Psoas muscle (tissue), 8 donors: ENCODE results near the gene EEFSEC. TPM values are rescaled to one million over a fixed set of nuclear protein-coding genes. Genes with fewer than 3 reads are reported as not detected.

ENCODE experiments used
- ATAC-seq, 4 donors: fragments of 200-7000 bp; cut with Tn5 transposase; one replicate each; pipeline ENCODE4 v1.9.1; 2020; ENCODE audit warnings: moderate library complexity in 3 of 4, mild to moderate bottlenecking in 2 of 4
- DNase-seq, 2 donors: peaks; one replicate each; pipeline ENCODE4 v3.0.0-alpha.2; 2020
- H3K27ac ChIP-seq: fragments of 200-600 bp; one replicate; pipeline ENCODE4 v1.8.0; 2022
- H3K27me3 ChIP-seq, 3 donors: fragments of 200-600 bp in 1 of 3; one replicate each; pipeline versions ENCODE4 v1.6.1 to v1.8.0; 2013 to 2022; ENCODE audit warnings: low read length in 2 of 3, mild to moderate bottlenecking in 2 of 3, moderate library complexity in 1 of 3; ENCODE audit not compliant: insufficient read depth in 3 of 3
- H3K36me3 ChIP-seq, 2 donors: fragments of 200-600 bp in 1 of 2; one replicate each; pipeline versions ENCODE4 v1.6.1 to v1.8.0; 2013 to 2022; ENCODE audit warnings: low read depth in 1 of 2, mild to moderate bottlenecking in 1 of 2, moderate library complexity in 1 of 2; ENCODE audit not compliant: insufficient read depth in 1 of 2
- H3K4me1 ChIP-seq: fragments of 200-600 bp; one replicate; pipeline ENCODE4 v1.8.0; 2022
- H3K4me3 ChIP-seq: fragments of 200-600 bp; one replicate; pipeline ENCODE4 v1.8.0; 2022; ENCODE audit warnings: mild to moderate bottlenecking
- H3K9me3 ChIP-seq: fragments of 200-600 bp; one replicate; pipeline ENCODE4 v1.8.0; 2022
- WGBS, 3 donors: extraction: QIAGEN DNeasy Blood & Tissue Kit; methylation state at CpG; one replicate each; pipeline versions ENCODE4 v1.1.6 to v1.1.7; 2013; 5-methylcytosine and 5-hydroxymethylcytosine counted together
- intact Hi-C, 2 donors: fragments of 100-400 bp; cut with DNase I; formaldehyde crosslinking; loops; one replicate each; pipeline versions ENCODE4 v1.11.0 to v1.14.2; 2022
- polyA plus RNA-seq, 3 donors: library from polyadenylated mRNA; stranded (reverse); fragments of 200-250 nt; gene quantifications; one replicate each; pipeline ENCODE4 v1.2.3, GENCODE V29; 2013
- total RNA-seq, 4 donors: library from RNA; stranded (reverse); fragmentation: NEBNext Ultra II Directional in 2 of 4; extraction: Animal tissue kit (Norgen Biotek cat#: 25700) in 2 of 4; gene quantifications; one replicate each; pipeline versions ENCODE4 v1.2.1 to v1.2.4, GENCODE V29; 2021 to 2023
- TF ChIP-seq, protein P1 (sequence below): fragments of 200-600 bp; IDR thresholded peaks from one replicate; pipeline ENCODE4 v1.8.0; 2022; ENCODE audit warnings: antibody characterized with exemption
- donor health status: healthy with polysubstance abuse.
- donor health status: DM: no; HTN: no; CAD: no; lungs with moderate emphysema.
- donor health status: Bipolar disorder and iron deficiency.
- donor health status: healthy.
- donor health status: DM: yes; HTN: yes; CAD: no.
- donor health status: DM: no; HTN: no; CAD: no.
- donor health status: DM: no; HTN: no; CAD: no.
- donor health status: DM: yes; HTN: yes; CAD: no.

Gene EEFSEC
- total and polyA plus RNA-seq, 7 donors, result 10.7 to 18.9 (median 14.0) TPM

GRCh38 chr3:128354788-128355542, 201.7 kb downstream of the EEFSEC start:
- Histone ChIP-seq H3K27me3 (no peaks in the 10 kb centered on the region), H3K9me3 (no peaks in the 10 kb centered on the region), H3K36me3 (peaks cover 0 to 3% of the 10 kb centered on the region in 2 donors), H3K4me1 (peaks cover 18% of the 10 kb centered on the region), H3K27ac (no peak overlapping the region), H3K4me3 (no peak overlapping the region)
- ATAC-seq (peak in 3 of 4 donors; percentile 15 to 26 (median 20)), DNase-seq (peak in 1 of 2 donors; percentile 30)
- 59 to 85% (median 69%) methylated on average over 13 of the region's 13 CpGs for WGBS, 3 donors
- intact Hi-C loops, result no loop called here
- TF ChIP-seq, protein P1, sequence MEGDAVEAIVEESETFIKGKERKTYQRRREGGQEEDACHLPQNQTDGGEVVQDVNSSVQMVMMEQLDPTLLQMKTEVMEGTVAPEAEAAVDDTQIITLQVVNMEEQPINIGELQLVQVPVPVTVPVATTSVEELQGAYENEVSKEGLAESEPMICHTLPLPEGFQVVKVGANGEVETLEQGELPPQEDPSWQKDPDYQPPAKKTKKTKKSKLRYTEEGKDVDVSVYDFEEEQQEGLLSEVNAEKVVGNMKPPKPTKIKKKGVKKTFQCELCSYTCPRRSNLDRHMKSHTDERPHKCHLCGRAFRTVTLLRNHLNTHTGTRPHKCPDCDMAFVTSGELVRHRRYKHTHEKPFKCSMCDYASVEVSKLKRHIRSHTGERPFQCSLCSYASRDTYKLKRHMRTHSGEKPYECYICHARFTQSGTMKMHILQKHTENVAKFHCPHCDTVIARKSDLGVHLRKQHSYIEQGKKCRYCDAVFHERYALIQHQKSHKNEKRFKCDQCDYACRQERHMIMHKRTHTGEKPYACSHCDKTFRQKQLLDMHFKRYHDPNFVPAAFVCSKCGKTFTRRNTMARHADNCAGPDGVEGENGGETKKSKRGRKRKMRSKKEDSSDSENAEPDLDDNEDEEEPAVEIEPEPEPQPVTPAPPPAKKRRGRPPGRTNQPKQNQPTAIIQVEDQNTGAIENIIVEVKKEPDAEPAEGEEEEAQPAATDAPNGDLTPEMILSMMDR, result no peak

- Histone ChIP-seq H3K36me3 (peaks cover 0 to 3% of the 10 kb centered on the region in 2 donors), H3K4me3 (no peak overlapping the region), H3K27me3 (no peaks in the 10 kb centered on the region), H3K4me1 (peaks cover 18% of the 10 kb centered on the region), H3K9me3 (no peaks in the 10 kb centered on the region), H3K27ac (no peak overlapping the region)
- intact Hi-C loops, result no loop called here
- WGBS, 3 donors, result 28 to 63% (median 49%) methylated on average over 2 of the region's 2 CpGs
- ATAC-seq (peak in 2 of 4 donors; percentile 22 to 44), DNase-seq (no peak)
- TF ChIP-seq, protein P1, result no peak
These were observed 202.2 kb downstream of the EEFSEC start for GRCh38 chr3:128355543-128355919.

- Histone ChIP-seq H3K4me3 (no peak overlapping the region), H3K4me1 (peaks cover 18% of the 10 kb centered on the region), H3K27ac (no peak overlapping the region), H3K9me3 (no peaks in the 10 kb centered on the region), H3K27me3 (no peaks in the 10 kb centered on the region), H3K36me3 (peaks cover 0 to 3% of the 10 kb centered on the region in 2 donors)
- intact Hi-C loops, result no loop called here
- DNase-seq (peak in 1 of 2 donors; percentile 6), ATAC-seq (no peak)
- TF ChIP-seq, protein P1, result no peak
- WGBS, 3 donors, result 56 to 81% (median 67%) methylated on average over 1 of the region's 1 CpG
These were observed 203.5 kb downstream of the EEFSEC start for GRCh38 chr3:128356822-128357221.

GRCh38 chr3:128357538-128357937, 204.3 kb downstream of the EEFSEC start:
- WGBS, 3 donors, result 92 to 94% (median 93%) methylated on average over 5 to 6 of the region's 6 CpGs
- no peaks in the 10 kb centered on the region for H3K27me3 ChIP-seq
- H3K4me1 ChIP-seq, result peaks cover 18% of the 10 kb centered on the region
- H3K27ac ChIP-seq, result no peak overlapping the region
- H3K36me3 ChIP-seq, result peaks cover 0 to 3% of the 10 kb centered on the region in 2 donors
- TF ChIP-seq, protein P1, result no peak
- intact Hi-C loops, result no loop called here
- DNase-seq, result peak in 1 of 2 donors; percentile 29
- no peak overlapping the region for H3K4me3 ChIP-seq
- no peak for ATAC-seq
- H3K9me3 ChIP-seq, result no peaks in the 10 kb centered on the region
